D721Med (cell line): ENCODE results near the gene GCM1.

Experiments
- DNase-seq: peaks from one replicate; pipeline ENCODE4 v3.0.0; 2011; ENCODE audit warnings: low spot score; ENCODE audit not compliant: insufficient read length
- FAIRE-seq: peaks from 2 replicates; lab custom pipeline; 2011; peaks lifted over from hg19 to GRCh38; lab: Jason Lieb, UNC
- CTCF ChIP-seq: IDR thresholded peaks from 2 replicates; pipeline ENCODE4 v1.5.1; 2012; ENCODE audit warnings: mild to moderate bottlenecking, control low read depth; ENCODE audit not compliant: insufficient read depth; ENCODE audit errors: missing control alignments

The GCM1 gene

DNA sequence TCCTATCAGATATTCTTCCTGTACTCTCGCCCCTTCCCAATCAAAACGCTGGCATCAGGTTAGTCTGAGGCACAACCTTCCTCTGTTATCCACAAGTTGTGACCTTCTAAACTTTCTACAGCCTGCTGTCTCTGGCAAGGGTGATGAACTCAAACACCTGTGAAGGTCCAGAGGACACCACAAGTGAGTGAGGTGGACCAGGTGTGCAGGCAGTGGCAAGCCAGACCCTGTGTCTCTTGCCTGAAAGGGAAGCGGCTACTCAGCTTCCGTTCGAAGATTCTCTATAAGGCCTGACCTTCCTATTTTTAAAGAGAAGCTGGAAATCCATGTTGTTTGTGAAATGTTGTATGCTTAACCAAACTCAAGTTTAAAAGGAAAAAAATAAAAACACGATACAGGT, 36.8 kb downstream of the GCM1 start:
- DNase-seq (no peak), FAIRE-seq (no peak)
- no peak for TF ChIP-seq CTCF

DNA sequence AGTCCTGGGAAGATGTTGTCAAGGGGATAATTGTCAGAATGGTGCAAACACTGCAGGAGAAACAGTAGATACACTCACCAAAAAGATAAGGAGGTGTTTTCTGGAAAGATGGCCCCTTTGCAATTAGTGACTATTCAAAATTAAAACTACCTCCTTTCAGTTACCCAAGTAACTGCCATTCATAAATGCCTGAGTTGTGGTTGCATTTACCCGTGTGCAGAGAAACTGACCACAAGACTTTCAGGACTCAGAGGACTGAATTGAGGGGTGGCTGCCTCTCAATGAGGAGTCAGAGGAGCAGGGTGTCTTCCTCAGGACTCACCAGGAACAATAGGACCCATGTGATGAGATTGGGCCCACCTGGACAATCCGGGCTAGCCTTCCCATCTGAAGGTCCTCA, 39.0 kb downstream of the GCM1 start:
- no peak for DNase-seq
- TF ChIP-seq CTCF: no peak
- no peak for FAIRE-seq

GRCh38 chr6:53107091-53107490, 41.5 kb downstream of the GCM1 start:
- FAIRE-seq: no peak
- no peak for TF ChIP-seq CTCF
- no peak for DNase-seq

- DNase-seq: no peak
- TF ChIP-seq CTCF: no peak
- no peak for FAIRE-seq
Observed at GRCh38 chr6:53104916-53105315, 43.7 kb downstream of the GCM1 start.

GRCh38 chr6:53103993-53104675, 44.5 kb downstream of the GCM1 start:
- peak; percentile 16 for TF ChIP-seq CTCF
- FAIRE-seq: no peak
- no peak for DNase-seq

DNA sequence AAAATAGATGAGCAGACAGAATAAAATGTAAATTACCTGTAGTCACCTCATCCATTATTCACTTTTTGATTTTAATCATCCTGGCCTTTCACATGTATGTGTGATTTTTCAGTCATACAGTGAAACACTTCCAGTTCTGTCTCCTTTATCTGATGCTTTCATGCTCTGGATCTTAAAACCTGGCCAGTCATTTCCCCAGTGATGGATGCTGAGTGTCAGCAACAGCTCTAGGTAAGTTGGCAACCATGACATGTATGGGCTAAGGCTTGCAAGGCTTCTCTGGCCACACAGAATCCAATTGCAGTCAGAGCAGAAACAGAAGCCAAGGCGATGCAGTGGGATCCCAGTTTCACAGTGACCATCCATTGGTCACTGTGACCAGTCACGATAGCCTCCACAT, 47.6 kb downstream of the GCM1 start:
- FAIRE-seq: no peak
- no peak for DNase-seq
- TF ChIP-seq CTCF: no peak

DNA sequence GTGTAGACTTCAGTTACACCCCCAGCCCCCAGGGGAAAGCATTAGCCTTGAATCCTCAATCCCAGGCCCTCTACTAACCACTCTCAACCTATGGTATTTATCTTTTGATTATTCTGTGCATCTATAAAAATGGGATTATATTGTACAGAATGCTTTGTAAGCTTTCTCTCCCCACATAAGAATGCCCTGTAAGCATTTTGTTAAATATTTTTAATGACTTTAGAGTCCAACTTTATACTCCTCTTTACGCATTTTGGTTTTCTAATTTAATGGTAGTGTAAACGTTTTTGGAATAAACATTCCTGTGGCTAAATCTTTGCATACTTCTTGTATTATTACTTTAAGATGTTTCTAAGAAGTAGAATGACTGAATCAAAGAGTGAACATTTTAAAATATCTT, 48.1 kb downstream of the GCM1 start:
- FAIRE-seq: no peak
- no peak for DNase-seq
- no peak for TF ChIP-seq CTCF
